Right atrium auricular region (tissue), 2 donors: Measurements from ENCODE around the gene RBKS. TPM values are rescaled to one million over a fixed set of nuclear protein-coding genes. Genes with fewer than 3 reads are reported as not detected.
"Not testable (repeated sequence)": the region's sequence is repeated elsewhere in the genome, so short reads cannot be mapped to it uniquely, and the experiment has no call there.

Source experiments
- DNase-seq: peaks from one replicate; pipeline ENCODE4 v3.0.0-alpha.2; 2019; ENCODE audit warnings: low spot score
- H3K27ac ChIP-seq, 2 donors: fragments of 200-600 bp; sonication (generic); 1 replicate in 1 of 2; 2 replicates in 1 of 2; pipeline ENCODE4 v1.5.1; 2016 to 2019
- H3K27me3 ChIP-seq, 2 donors: fragments of 200-600 bp; sonication (generic); one replicate each; pipeline versions ENCODE4 v1.5.1 to v1.6.0; 2017 to 2019
- H3K36me3 ChIP-seq: fragments of 200-600 bp; sonication (generic); one replicate; pipeline ENCODE4 v1.5.1; 2016
- H3K4me1 ChIP-seq, 2 donors: fragments of 200-600 bp; sonication (generic); one replicate each; pipeline versions ENCODE4 v1.5.1 to v1.6.0; 2017 to 2019
- H3K4me3 ChIP-seq, 2 donors: fragments of 200-600 bp; sonication (generic); 1 replicate in 1 of 2; 2 replicates in 1 of 2; pipeline ENCODE4 v1.5.1; 2017 to 2019; ENCODE audit warnings: mild to moderate bottlenecking in 1 of 2, moderate library complexity in 1 of 2
- H3K9me3 ChIP-seq, 2 donors: fragments of 200-600 bp; sonication (generic); one replicate each; pipeline ENCODE4 v1.5.1; 2019
- CTCF ChIP-seq, 2 donors: fragments of 200-600 bp; sonication (generic); IDR thresholded peaks; one replicate each; pipeline ENCODE4 v1.5.1; 2019; ENCODE audit warnings: antibody characterized with exemption in 2 of 2
- total RNA-seq, 2 donors: library from RNA; depleted of rRNA; stranded (reverse); fragments of >200 nt; gene quantifications; one replicate each; pipeline ENCODE4 v1.1.0, GENCODE V29; 2016

Gene RBKS
- total RNA-seq, 2 donors from 2014 or later: 1.6 to 2.1 TPM

- no peak overlapping the region for H3K27ac ChIP-seq
- H3K4me1 ChIP-seq: peaks cover 0 to 24% of the 10 kb centered on the region in 2 donors
- H3K4me3 ChIP-seq: no peak overlapping the region
- no peak for TF ChIP-seq CTCF (IDR thresholded peaks at IDR 0.05)
- no peaks in the 10 kb centered on the region for H3K27me3 ChIP-seq
- H3K9me3 ChIP-seq: no peaks in the 10 kb centered on the region
- H3K36me3 ChIP-seq: no peaks in the 10 kb centered on the region
- DNase-seq: no peak
These were observed 3.1 kb downstream of the RBKS start for GRCh38 chr2:27887111-27887510.

- Histone ChIP-seq H3K27ac (no peak overlapping the region), H3K27me3 (no peaks in the 10 kb centered on the region), H3K36me3 (no peaks in the 10 kb centered on the region), H3K4me3 (no peak overlapping the region), H3K9me3 (no peaks in the 10 kb centered on the region), H3K4me1 (peaks cover 0 to 17% of the 10 kb centered on the region in 2 donors)
- no peak for DNase-seq
- no peak for TF ChIP-seq CTCF (IDR thresholded peaks at IDR 0.05)
These were observed 3.9 kb downstream of the RBKS start for GRCh38 chr2:27886322-27886721.

GRCh38 chr2:27885661-27886060 is 4.5 kb downstream of the RBKS start:
- no peak overlapping the region for H3K4me3 ChIP-seq
- no peak for TF ChIP-seq CTCF (IDR thresholded peaks at IDR 0.05)
- no peak overlapping the region for H3K27ac ChIP-seq
- DNase-seq: no peak
- H3K9me3 ChIP-seq: no peaks in the 10 kb centered on the region
- no peaks in the 10 kb centered on the region for H3K36me3 ChIP-seq
- H3K27me3 ChIP-seq: no peaks in the 10 kb centered on the region
- peaks cover 0 to 16% of the 10 kb centered on the region in 2 donors for H3K4me1 ChIP-seq

- no peaks in the 10 kb centered on the region for H3K27me3 ChIP-seq
- no peak overlapping the region for H3K27ac ChIP-seq
These were observed 5.0 kb downstream of the RBKS start for GRCh38 chr2:27885234-27885633.

GRCh38 chr2:27884601-27885000 is 5.6 kb downstream of the RBKS start:
- Histone ChIP-seq H3K36me3 (no peaks in the 10 kb centered on the region), H3K27ac (no peak overlapping the region), H3K4me3 (no peak overlapping the region), H3K9me3 (no peaks in the 10 kb centered on the region), H3K4me1 (peaks cover 0 to 12% of the 10 kb centered on the region in 2 donors), H3K27me3 (no peaks in the 10 kb centered on the region)
- no peak for TF ChIP-seq CTCF (IDR thresholded peaks at IDR 0.05)
- DNase-seq: no peak

More at GRCh38 chr2:27885234-27885633, 5.0 kb downstream of the RBKS start:
- DNase-seq: no peak
- Histone ChIP-seq H3K4me3 (no peak overlapping the region), H3K9me3 (no peaks in the 10 kb centered on the region), H3K4me1 (peaks cover 0 to 16% of the 10 kb centered on the region in 2 donors), H3K36me3 (no peaks in the 10 kb centered on the region)
- TF ChIP-seq CTCF (IDR thresholded peaks at IDR 0.05): no peak

GRCh38 chr2:27882584-27882922 is 7.6 kb downstream of the RBKS start:
- not testable (repeated sequence) for H3K27ac ChIP-seq, H3K4me1 ChIP-seq, H3K9me3 ChIP-seq, DNase-seq, H3K36me3 ChIP-seq, H3K27me3 ChIP-seq, H3K4me3 ChIP-seq

- not testable (repeated sequence) for DNase-seq, H3K36me3 ChIP-seq
These were observed 8.2 kb downstream of the RBKS start for GRCh38 chr2:27881815-27882583.

More at GRCh38 chr2:27881815-27882583, 8.2 kb downstream of the RBKS start:
- not testable (repeated sequence) for H3K27me3 ChIP-seq, H3K27ac ChIP-seq, H3K4me3 ChIP-seq, H3K9me3 ChIP-seq, H3K4me1 ChIP-seq
